Posterior cingulate gyrus (tissue), 11 donors: ENCODE results near the gene AGBL1.

ENCODE experiments used
- DNase-seq, 10 donors: peaks; one replicate each; pipeline versions ENCODE4 v3.0.0 to v3.0.0-alpha.2; 2020 to 2021; ENCODE audit warnings: mixed read lengths in 3 of 10
- intact Hi-C: fragments of 100-400 bp; cut with DNase I; formaldehyde crosslinking; loops from one replicate; pipeline ENCODE4 v1.15.1; 2023

The AGBL1 gene

DNA sequence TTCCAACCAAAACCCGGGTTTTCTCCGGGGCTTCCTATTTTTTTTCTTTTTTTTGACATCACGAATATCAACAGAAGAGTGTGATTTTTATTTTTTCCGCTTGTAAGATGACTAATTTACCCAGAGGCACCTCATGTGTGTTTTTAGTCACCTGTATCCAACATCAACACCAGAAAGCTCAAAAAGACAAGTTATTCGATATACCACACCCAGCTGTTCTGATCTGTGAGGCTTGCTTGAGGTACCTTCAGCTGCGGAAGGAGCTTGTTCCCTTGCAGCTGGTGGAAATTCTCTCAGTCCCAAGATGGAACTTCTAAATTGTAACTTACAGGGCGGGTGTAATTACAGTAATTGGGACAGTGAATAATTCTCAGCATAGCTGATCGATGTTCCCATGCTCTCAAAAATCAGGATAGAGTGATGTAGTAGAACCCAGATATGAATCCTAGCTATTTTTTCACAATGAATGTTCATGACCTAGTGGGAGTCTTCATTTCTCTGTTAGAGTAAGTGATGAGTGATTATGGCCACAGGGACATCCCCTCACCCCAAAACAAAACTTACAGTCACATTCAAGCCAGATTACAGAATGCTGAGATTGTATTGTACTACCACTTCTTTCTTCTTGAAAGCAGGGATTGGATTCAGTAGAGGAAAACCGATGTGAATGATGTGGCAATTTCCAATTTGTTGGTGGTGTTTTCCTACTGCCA, 232.1 kb downstream of the AGBL1 start:
- DNase-seq: no peak
- intact Hi-C loops: no loop called here

DNA sequence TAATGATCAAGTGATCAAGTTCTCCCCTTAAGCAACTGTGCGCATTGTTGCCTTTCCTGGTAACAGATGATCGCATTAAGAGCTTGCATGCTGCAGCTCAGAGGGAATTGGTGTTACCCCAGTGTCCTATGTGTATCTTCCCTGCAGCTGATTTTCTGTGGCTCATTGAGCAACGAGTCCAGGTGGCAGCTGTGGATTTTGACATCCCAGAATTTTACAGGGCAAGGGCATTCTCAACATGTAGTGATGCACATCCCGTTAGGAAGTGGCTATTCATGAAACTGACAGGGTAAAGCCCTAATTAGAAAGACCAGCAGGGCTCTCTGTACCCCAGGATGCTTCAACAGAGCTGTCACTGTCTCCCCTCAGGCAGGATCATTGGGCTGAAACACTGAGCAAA, 232.8 kb downstream of the AGBL1 start:
- no peak for DNase-seq
- intact Hi-C loops: no loop called here

DNA sequence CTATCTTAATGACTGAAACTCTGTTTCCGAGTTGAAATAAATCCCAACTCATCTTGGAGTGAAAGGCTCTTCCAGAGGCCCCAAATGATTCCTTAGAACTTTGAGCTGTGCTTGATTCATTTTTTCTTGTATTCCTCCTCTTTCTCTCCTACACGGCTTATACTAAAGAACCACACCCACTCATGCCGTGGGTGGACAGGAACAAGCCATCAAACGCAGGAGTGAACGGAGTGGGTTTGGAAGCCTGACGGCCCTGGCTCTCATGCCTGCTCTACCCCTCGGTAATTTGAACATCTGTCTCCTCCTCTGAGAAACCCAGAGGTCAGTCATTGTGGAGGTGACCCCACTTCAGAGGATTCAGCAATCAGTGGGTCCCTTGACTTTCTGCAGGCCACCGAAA, 236.5 kb downstream of the AGBL1 start:
- no peak for DNase-seq
- intact Hi-C loops: no loop called here

DNA sequence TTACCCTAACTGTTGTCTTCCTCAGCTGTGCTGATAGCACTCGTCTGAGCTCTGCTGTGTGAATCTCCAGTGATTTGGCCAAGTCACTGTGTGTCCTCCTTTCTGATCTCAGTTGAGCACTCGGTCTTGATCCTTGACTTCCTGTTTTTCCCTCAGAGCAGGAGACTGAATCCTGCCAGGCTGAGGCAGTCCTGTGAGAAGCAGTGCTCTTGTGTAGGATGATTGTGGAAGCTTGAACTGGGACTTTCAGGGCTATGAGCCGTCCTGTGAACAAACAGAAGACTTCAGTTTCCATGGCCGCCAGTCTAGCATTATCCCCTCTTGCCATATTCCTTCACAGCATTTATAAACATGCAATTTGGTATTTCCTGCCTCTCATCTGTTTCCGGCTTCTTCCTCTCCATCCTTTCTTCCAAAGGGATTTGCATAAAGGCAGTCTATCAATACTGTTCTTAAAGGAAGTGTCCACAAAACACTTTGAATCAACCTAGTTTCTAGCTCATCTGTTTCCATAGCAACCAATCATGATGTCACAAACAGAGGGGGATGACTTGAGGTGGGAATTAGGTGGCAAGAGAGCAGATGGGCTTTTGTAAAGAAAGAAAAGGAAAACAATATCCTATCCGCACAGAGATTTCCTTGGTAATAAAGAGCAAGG, 237.2 kb downstream of the AGBL1 start:
- intact Hi-C loops: no loop called here
- DNase-seq: no peak

DNA sequence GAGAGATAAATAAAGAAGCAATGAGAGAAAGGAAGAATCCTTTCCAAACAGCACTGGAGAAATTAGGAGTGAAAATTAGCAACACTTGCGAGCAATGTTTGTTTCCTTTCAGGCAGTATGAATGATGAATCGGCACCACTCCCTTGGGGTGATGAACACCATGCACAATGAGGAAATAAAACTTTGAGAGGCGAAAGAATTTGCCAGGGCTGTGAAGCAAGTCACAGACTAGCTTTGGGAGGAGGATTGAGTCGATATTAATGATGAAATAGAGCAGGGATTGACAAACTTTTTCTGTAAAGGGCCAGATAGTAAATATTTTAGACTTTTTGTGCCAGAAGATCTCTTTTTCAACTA, 237.7 kb downstream of the AGBL1 start:
- intact Hi-C loops: no loop called here
- DNase-seq: no peak

DNA sequence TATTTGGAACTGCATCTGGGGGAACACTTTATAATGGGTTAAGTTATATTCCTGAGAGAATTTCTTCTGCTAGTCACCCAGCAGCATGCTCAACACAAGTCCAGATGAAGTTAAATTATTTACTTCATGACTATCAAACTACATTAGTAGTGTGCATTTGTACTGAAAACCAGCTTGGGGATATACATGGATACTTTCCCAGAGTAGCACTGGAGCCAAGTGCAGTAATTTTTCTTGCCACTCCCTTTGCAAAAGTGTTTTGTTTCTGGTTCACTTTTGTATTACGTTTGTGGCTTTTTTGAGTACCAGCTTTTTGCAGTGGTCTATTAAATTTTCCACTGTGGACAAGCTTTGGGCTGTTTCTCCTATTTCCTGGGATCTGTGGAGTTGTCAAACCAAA, 243.0 kb downstream of the AGBL1 start:
- no peak for DNase-seq
- intact Hi-C loops: no loop called here

DNA sequence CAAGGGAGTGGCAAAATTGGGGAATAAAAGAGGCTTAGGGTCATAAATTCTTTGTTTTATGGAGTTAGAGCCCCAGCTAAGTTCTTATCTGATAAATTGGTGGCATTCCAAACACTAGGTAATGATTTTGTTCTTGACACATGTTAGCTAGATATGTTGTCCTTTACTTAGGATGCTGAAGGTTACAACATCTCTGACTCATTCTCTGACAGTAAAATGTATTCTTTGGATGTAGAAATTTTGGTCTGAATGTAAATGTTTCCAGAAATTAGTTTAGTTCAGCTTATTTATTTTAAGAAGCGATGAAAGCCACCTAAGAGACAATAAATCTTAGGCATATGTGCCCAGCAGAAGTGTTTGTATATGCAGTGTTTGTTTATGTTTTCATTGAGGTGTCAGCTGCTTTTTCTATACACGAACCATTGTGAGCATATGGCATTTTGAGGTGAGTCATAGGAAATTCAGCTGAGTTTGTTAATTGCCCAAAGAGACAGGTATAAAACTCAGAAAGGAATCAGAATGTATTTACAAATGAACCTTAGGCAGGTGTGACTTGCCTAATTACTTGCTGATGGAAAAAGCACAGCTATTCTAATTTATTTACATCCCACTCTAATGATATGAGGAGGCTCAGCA, 247.7 kb downstream of the AGBL1 start:
- intact Hi-C loops: no loop called here
- DNase-seq: no peak

DNA sequence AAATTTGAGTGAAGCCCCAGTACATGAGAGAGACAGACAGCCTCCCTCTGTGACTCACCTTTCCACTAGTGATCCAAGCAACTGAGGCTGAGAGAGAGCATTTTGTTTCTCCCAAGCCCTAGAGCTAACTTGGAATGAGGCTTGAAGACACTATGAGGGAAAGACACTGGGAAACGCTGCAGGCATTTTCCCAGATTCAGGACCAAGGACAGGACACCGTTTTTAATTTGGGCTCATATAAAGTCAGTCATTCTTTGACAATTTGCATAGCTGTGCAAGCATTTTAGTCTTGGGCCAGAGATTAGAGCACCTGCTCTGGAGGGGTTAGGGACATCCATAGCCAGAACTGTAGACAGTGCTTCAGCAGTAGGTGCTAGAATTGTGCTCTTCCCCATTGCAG, 249.0 kb downstream of the AGBL1 start:
- no peak for DNase-seq
- intact Hi-C loops: no loop called here

DNA sequence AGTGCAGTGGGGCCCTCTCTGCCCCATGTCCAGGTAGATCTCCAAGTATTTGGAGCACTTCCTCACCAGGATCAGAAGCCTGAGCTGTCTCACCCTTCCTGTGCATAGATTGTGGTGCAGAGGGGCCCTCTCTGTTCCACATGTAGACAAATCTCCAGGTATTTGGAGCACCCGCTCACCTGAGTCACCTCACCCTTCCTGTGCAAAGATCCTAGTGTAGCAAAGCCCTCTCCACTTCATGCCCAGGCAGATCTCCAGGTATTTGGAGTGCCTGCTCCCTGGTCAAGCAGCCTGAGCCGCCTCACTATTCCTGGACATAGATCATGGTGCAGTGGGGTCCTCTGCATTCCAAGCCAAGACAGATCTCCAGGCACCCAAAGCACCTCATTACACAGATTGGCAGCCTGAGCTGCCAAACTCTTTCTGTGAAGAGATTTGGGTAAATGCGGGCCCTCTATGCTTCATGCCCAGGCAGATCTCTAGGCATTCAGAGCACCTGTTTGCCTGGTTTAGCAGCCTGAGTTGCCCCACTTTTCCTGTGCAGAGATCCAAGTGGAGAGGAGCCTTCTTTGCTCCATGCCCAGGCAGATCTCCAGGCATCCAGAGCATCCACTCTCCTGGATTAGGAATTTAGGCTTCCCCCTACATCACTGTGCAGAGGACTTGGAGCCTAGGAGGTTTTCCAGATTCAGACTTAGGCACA, 249.8 kb downstream of the AGBL1 start:
- no peak for DNase-seq
- intact Hi-C loops: no loop called here

DNA sequence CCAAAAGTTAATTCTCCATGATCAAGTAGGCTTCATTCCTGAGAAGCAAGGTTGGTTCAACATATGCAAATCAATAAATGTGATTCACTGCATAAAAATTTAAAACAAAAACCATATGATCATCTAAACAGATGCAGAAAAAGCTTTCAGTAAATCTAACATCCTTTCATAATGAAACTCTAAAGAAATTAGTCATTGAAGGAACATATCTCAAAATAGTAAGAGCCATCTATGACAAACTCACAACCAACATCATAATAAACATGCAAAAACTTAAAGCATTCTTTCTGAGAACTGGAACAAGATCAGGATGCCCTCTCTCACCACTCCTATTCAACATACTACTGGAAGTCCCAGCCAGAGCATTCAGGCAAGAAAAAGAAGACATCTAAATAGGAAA, 254.1 kb downstream of the AGBL1 start:
- intact Hi-C loops: no loop called here
- DNase-seq: no peak

DNA sequence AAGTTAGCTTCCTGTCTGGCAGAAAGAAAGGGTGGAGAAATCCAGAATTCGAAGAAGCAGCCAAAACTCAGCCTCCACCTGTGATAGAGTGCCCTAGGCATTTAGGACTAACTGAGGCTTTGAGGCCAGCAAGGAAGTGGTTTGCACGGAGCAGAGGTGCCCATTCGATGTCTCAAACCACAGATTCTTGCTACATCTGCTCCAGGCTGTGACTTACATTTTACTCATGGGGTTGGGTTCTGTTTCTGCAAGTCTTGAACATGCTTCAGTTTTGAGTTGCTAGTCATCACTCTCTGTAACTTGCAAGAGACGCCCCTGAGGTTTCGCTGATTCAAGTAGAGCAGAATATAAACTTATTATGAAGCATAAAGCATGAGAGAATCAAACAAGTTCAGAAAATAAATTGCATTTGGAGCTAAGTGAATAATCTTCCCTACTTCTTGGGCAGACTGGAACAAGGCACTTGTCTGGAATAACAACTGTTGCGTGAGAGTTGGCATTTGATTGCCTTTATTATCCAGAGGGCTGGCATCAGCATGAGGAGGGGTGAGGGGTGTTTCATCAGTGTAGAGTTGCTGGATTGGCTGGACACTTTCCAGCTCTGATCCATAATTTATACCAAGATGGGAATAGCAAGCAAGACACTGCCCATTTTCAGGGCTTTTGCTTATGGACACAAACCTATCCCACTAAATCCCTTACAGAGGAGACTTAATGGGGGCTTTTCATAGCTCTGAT, 256.5 kb downstream of the AGBL1 start:
- intact Hi-C loops: no loop called here
- DNase-seq: no peak

DNA sequence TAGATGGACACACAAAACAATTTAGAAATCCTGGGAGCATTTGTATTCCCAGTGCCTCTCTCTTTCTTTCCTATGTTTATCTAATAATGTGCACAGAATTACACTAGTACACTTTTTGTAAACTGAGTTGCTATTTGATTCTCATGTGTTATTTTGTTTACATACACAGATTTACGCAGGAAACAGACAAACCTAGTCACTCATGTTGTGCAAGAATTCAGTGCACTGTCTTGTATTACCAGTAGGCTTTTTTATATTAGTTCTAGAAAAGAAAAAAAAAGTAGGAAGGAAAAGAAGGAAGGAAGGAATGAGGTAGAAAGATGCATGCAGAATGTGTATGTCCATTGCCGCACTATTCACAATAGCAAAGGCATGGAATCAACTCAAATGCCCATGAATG, 257.4 kb downstream of the AGBL1 start:
- intact Hi-C loops: no loop called here
- no peak for DNase-seq

DNA sequence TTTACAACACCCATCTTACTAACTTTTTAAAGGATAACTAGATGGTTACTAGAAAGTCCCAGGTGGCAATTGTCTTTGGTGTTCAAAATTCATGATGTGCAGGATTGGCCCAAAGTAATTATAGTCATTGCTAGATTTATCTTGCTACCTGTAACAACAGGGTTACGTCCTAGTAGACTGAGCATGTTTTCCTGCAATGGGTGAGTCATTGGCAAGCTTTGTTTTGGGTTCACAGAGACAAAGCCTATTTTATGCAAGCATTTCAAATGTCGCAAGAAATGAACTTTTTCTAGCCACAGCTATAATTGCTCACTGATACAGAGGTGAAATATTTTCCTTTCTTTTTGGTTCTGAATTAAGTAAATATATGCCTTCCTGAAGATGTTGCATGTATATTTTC, 267.6 kb downstream of the AGBL1 start:
- intact Hi-C loops: no loop called here
- no peak for DNase-seq

DNA sequence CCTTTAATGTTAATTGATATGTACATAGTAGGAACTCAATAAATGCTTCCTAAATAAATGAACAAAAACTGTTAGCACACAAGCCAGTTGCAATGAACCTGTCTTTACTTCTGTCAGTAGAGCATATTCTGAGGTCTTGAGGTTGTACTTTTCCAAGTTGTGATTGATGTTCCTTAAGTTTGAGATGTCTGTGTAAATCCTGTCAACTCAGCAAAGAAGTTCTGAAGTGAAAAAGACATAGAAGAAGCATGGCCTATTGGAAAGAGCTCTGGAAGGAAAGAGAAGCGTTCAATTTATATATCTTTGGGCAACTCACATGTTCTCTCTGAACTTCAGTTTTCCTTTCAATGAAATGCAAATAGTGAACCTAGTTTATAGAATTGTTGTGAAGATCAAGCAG, 269.9 kb downstream of the AGBL1 start:
- no peak for DNase-seq

DNA sequence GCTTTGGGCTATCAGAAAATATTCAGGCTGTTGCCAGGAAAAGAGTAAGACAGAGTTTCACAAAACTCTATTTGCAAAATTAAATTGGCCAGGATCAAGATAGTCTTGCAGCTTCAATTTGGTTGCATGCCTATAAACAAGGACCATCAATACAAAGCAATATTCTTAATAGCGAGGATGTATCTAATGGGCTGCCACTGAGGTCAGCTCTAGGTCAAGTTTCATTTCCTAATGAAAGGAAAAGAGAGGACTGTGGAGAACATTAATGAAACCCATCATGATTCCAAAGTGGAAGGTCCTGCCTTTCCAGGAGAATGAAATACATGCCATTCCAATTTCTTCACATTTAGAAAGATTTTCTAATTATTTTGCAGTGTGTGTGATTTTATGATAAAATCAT, 273.5 kb downstream of the AGBL1 start:
- intact Hi-C loops: no loop called here
- DNase-seq: no peak

More for the DNA sequence above, 269.9 kb downstream of the AGBL1 start:
- intact Hi-C loops: no loop called here

DNA sequence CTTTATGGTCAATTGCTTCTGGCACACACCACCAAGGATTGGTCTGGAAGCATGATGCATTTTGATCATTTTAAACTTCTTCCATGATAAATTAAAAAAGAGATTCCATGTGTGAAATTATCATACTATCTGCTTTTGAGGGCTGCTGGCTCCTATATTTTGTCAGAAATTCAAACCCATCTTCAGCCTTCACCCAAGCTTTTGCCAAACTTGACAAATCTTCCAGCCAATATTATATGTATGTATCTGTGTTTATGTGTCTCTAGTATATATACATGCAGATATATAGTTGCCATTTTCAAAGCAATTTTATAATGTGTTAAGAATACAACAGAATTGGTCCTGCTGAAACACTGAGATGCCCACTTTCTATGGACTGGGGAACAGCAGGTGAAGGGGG, 275.7 kb downstream of the AGBL1 start:
- intact Hi-C loops: no loop called here
- DNase-seq: no peak

DNA sequence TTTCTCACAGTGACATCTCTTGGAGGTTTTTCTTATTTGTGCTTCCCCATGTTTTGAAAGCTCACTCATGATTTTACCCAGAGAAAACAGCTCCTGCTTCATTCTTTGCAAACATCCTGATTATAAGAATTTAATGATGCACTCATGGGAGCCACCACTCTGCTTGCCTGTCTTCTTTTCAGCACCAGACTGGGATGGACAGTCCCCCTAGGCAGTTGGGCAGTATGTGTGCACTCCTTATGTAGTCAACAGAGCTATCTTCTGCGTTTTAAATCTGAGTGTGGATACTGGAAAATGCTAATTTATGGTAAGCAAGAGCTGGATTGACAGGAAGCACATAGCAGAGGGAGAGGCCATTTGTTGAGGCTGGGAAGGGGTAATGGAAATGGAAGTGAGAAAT, 276.1 kb downstream of the AGBL1 start:
- no peak for DNase-seq
- intact Hi-C loops: no loop called here

DNA sequence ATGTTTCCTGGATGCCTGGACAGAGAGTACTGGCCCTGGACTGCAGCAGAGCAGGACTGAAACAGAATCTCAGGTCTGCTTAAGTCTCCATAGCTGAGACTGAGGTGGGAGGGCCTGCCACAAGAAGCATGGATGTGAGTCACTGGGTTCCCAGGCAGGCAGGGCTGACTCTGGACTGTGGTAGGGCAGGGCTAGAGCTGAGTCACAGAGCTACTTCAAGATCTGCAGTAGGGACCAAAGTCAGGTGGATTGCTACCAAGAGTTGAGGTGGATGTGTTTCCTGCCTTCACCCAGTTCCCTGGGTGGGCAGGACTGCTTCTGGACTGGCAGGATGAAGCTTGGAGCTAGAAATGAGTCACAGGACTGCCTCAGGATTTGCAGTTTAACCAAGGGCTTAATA, 282.9 kb downstream of the AGBL1 start:
- intact Hi-C loops: no loop called here
- DNase-seq: no peak

DNA sequence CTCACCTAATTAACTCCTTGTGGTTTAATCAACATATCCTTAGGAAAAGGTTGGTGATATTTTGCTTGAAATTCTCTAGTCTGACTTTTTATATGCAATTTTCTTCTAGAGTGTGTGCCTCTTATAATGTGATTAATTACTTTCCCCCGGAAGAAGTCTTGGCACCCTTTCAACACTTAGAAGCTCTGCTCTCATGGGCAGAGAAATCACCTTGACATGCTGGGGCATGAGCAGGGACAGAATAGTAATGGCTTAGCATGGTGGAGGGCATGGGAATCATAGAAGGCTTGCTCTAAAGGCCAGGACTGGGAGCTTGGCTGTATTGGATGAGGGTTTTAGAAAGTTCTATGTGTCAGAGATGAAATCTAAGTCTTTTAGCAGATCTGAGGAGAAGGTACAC, 293.5 kb downstream of the AGBL1 start:
- intact Hi-C loops: no loop called here
- no peak for DNase-seq

DNA sequence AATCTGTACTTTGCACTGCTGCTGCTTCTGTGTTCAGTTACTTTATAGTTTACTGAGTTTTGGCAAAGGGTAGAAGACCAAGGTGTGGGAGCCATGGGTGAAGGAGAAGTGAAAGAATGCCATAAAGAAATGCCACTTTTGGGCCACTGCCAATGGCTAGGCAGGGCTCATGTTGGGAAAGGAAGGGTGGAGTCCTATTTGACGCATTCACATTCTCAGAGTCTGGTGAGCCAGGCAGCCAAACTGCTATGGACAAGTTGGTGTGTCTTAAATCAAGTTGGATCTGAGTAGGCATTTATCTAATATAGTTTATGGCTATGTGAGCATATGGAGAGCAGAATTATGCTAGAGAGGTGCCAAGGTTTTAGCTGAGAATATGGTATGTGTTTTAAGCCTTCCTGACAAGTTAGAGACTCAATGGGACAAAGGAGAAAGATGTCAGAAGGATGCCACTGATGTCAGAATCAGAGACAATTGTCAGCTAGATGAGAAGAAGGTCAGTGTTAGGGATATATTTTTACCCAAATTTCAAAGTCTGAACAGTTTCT, 296.1 kb downstream of the AGBL1 start:
- no peak for DNase-seq
- intact Hi-C loops: no loop called here

DNA sequence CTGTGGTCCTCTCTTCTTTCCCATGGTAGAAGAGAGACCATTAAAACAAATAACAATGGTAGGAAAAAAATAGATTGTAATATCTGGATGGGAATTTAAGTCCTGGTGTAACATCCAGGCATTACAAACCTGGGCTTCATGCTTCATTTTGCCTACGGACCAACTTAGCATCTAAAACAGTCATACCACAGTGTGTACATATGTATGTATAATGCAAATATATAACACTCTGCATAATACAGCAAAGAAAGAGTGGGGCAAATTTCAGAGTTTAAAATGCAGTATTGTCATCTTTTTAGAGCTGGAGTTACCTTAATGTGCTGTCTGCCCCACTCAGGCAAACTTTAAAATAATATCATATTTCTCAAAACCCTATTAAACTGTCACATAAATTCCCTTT, 298.2 kb downstream of the AGBL1 start:
- DNase-seq: no peak
- intact Hi-C loops: no loop called here
